Testis (tissue), 2 donors: ENCODE data around the gene FOXE1.

ENCODE experiments used
- POLR2A ChIP-seq: fragments of 450-650 bp; IDR thresholded peaks from one replicate; pipeline ENCODE4 v1.6.1; 2017; ENCODE audit warnings: antibody characterized with exemption, mild to moderate bottlenecking, moderate library complexity
- TF ChIP-seq, protein P1 (sequence below), 3 experiments: fragments of 450-650 bp in 2 of 3; fragments of 200-600 bp in 1 of 3; sonication (generic) in 1 of 3; IDR thresholded peaks; one replicate each; pipeline ENCODE4 v1.5.1; 2016 to 2019; ENCODE audit warnings: antibody characterized with exemption in 3 of 3, mild to moderate bottlenecking in 2 of 3, moderate library complexity in 1 of 3

DNA sequence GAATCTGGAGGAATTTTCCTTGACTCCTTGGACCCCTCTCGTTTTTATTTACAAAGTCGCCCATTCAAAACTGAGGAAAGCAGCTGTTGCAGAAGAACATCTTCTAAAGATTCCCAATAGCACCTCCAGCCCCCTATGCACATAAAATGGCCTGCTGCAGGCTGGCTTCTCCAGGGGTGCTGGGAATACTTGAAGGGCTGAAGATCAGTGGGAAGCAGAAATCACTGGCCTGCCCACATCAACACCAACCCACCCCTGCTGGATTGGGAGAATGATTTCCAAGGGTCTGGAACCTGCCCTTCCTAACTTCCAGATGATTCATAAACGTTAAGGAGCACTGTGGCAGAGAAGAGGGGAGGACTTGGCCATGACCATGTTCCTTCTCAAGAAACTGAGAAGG, 3.0 kb upstream of the FOXE1 start:
- no peak for TF ChIP-seq POLR2A
- TF ChIP-seq, protein P1, sequence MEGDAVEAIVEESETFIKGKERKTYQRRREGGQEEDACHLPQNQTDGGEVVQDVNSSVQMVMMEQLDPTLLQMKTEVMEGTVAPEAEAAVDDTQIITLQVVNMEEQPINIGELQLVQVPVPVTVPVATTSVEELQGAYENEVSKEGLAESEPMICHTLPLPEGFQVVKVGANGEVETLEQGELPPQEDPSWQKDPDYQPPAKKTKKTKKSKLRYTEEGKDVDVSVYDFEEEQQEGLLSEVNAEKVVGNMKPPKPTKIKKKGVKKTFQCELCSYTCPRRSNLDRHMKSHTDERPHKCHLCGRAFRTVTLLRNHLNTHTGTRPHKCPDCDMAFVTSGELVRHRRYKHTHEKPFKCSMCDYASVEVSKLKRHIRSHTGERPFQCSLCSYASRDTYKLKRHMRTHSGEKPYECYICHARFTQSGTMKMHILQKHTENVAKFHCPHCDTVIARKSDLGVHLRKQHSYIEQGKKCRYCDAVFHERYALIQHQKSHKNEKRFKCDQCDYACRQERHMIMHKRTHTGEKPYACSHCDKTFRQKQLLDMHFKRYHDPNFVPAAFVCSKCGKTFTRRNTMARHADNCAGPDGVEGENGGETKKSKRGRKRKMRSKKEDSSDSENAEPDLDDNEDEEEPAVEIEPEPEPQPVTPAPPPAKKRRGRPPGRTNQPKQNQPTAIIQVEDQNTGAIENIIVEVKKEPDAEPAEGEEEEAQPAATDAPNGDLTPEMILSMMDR (IDR thresholded peaks at IDR 0.05), result no peak
